HepG2 (cell line): Measurements from ENCODE around the gene CYP26A1. TPM values are rescaled to one million over a fixed set of nuclear protein-coding genes. Genes with fewer than 3 reads are reported as not detected.

Experiments
- ATF4 ChIP-seq, 2 experiments: fragments of 450-650 bp in 1 of 2; sonication (generic) in 1 of 2; formaldehyde crosslinking; IDR thresholded peaks; 2 replicates each; pipeline versions ENCODE4 v1.5.0 to v1.8.0; 2020 to 2022; ENCODE audit warnings: mild to moderate bottlenecking in 1 of 2, missing genetic modification reagents in 1 of 2
- CBX2 ChIP-seq, 2 experiments: fragments of 200-600 bp in 1 of 2; sonication (generic); formaldehyde crosslinking in 1 of 2; IDR thresholded peaks; 2 replicates each; pipeline versions ENCODE4 v1.7.0 to v1.8.1; 2018 to 2022; ENCODE audit warnings: low read depth in 2 of 2, low read length in 1 of 2, mild to moderate bottlenecking in 1 of 2, missing genetic modification reagents in 1 of 2
- CHD4 ChIP-seq: fragments of 200-600 bp; sonication (generic); IDR thresholded peaks from 2 replicates; pipeline ENCODE4 v1.7.0; 2017; ENCODE audit warnings: mild to moderate bottlenecking, low read length, borderline replicate concordance
- ESRRA ChIP-seq: sonication (generic); formaldehyde crosslinking; IDR thresholded peaks from 2 replicates; pipeline ENCODE4 v1.5.1; 2020; ENCODE audit warnings: mild to moderate bottlenecking, low read depth, missing genetic modification reagents
- ETV6 ChIP-seq: sonication (generic); formaldehyde crosslinking; conservative IDR thresholded peaks from 2 replicates; pipeline ENCODE4 v1.4.0; 2020; ENCODE audit warnings: missing genetic modification reagents
- IKZF4 ChIP-seq: sonication (generic); formaldehyde crosslinking; IDR thresholded peaks from 2 replicates; pipeline ENCODE4 v1.5.1; 2020; ENCODE audit warnings: borderline replicate concordance, mild to moderate bottlenecking, low read depth, missing genetic modification reagents; ENCODE audit errors: not compliant biosample characterization
- KLF13 ChIP-seq: sonication (generic); formaldehyde crosslinking; IDR thresholded peaks from 2 replicates; pipeline ENCODE4 v1.4.0; 2020; ENCODE audit warnings: mild to moderate bottlenecking, missing genetic modification reagents
- LBX2 ChIP-seq: sonication (generic); formaldehyde crosslinking; IDR thresholded peaks from 2 replicates; pipeline ENCODE4 v1.5.0; 2020; ENCODE audit warnings: missing genetic modification reagents, mild to moderate bottlenecking, borderline replicate concordance
- MZF1 ChIP-seq: sonication (generic); formaldehyde crosslinking; IDR thresholded peaks from 2 replicates; pipeline ENCODE4 v1.8.1; 2023; ENCODE audit warnings: mild to moderate bottlenecking, missing genetic modification reagents, borderline replicate concordance
- NFKBIZ ChIP-seq: IDR thresholded peaks from 2 replicates; pipeline ENCODE4 v1.6.1; 2018; ENCODE audit warnings: missing genetic modification reagents, missing compliant biosample characterization
- RBM22 ChIP-seq: fragments of 200-400 bp; formaldehyde crosslinking; optimal IDR thresholded peaks from 2 replicates; pipeline ENCODE3; 2017; ENCODE audit warnings: mild to moderate bottlenecking, low read length, moderate library complexity
- RFX3 ChIP-seq: IDR thresholded peaks from 2 replicates; pipeline ENCODE4 v1.6.1; 2016; ENCODE audit warnings: missing biosample characterization, missing genetic modification reagents
- SKI ChIP-seq: fragments of 450-650 bp; IDR thresholded peaks from one replicate; pipeline ENCODE4 v1.6.1; 2018; ENCODE audit warnings: mild to moderate bottlenecking; ENCODE audit not compliant: partially characterized antibody
- SRSF1 ChIP-seq: fragments of 200-400 bp; formaldehyde crosslinking; optimal IDR thresholded peaks from 2 replicates; pipeline ENCODE3; 2017; ENCODE audit warnings: mild to moderate bottlenecking, low read depth, low read length, moderate library complexity
- TOPORS ChIP-seq: sonication (generic); formaldehyde crosslinking; IDR thresholded peaks from 2 replicates; pipeline ENCODE4 v1.8.0; 2023; ENCODE audit warnings: mild to moderate bottlenecking, missing genetic modification reagents
- ZBTB26 ChIP-seq: IDR thresholded peaks from 2 replicates; pipeline ENCODE4 v1.6.1; 2016; ENCODE audit warnings: missing compliant biosample characterization, missing genetic modification reagents, borderline replicate concordance
- ZFAT ChIP-seq: sonication (generic); formaldehyde crosslinking; conservative IDR thresholded peaks from 2 replicates; pipeline ENCODE4 v1.8.1; 2023; ENCODE audit warnings: missing genetic modification reagents, inconsistent platforms
- ZNF10 ChIP-seq: sonication (generic); formaldehyde crosslinking; IDR thresholded peaks from 2 replicates; pipeline ENCODE4 v1.4.0; 2020; ENCODE audit warnings: mild to moderate bottlenecking, low read depth, missing genetic modification reagents, borderline replicate concordance
- ZNF224 ChIP-seq: sonication (generic); formaldehyde crosslinking; IDR thresholded peaks from 2 replicates; pipeline ENCODE4 v1.5.0; 2020; ENCODE audit warnings: mild to moderate bottlenecking, missing genetic modification reagents
- ZNF251 ChIP-seq: sonication (generic); formaldehyde crosslinking; IDR thresholded peaks from 2 replicates; pipeline ENCODE4 v1.9.0; 2021; ENCODE audit warnings: mild to moderate bottlenecking, missing genetic modification reagents
- ZNF264 ChIP-seq: sonication (generic); formaldehyde crosslinking; IDR thresholded peaks from 2 replicates; pipeline ENCODE4 v1.4.0; 2020; ENCODE audit warnings: missing genetic modification reagents
- ZNF780A ChIP-seq: sonication (generic); formaldehyde crosslinking; IDR thresholded peaks from 2 replicates; pipeline ENCODE4 v1.8.0; 2022; ENCODE audit warnings: mild to moderate bottlenecking, missing genetic modification reagents, moderate library complexity
- ZNF878 ChIP-seq: sonication (generic); formaldehyde crosslinking; IDR thresholded peaks from 2 replicates; pipeline ENCODE4 v1.8.1; 2023; ENCODE audit warnings: mild to moderate bottlenecking, missing genetic modification reagents, moderate library complexity
- ZNF891 ChIP-seq: sonication (generic); formaldehyde crosslinking; IDR thresholded peaks from 2 replicates; pipeline ENCODE4 v1.5.0; 2020; ENCODE audit warnings: mild to moderate bottlenecking, missing genetic modification reagents
- ZSCAN25 ChIP-seq: sonication (generic); formaldehyde crosslinking; IDR thresholded peaks from 2 replicates; pipeline ENCODE4 v1.8.0; 2022; ENCODE audit warnings: mild to moderate bottlenecking, missing genetic modification reagents
- polyA plus RNA-seq, 8 experiments: library from polyadenylated mRNA; depleted of rRNA in 3 of 8; stranded (reverse) in 7 of 8; unstranded in 1 of 8; fragments of >200 nt; fragmentation: Illumina TruSeq in 4 of 8; extraction: Trizol in 4 of 8; gene quantifications; 2 replicates each; pipeline versions ENCODE4 v1.2.1 to v1.2.3, GENCODE V29; 2011 to 2016; ENCODE audit warnings: low read depth in 4 of 8, missing spikeins in 1 of 8, mixed read lengths in 1 of 8; ENCODE audit not compliant: insufficient read depth in 1 of 8
- total RNA-seq, 5 experiments: library from RNA; depleted of rRNA; stranded (reverse); fragments of >200 nt; fragmentation: Illumina TruSeq; extraction: Trizol; gene quantifications; 2 replicates each; pipeline ENCODE4 v1.2.3, GENCODE V29; 2016; ENCODE audit warnings: low read depth in 1 of 5
- TF ChIP-seq, protein P1 (sequence below): sonication (generic); formaldehyde crosslinking; IDR thresholded peaks from 2 replicates; pipeline ENCODE4 v1.5.0; 2020; ENCODE audit warnings: missing genetic modification reagents
- TF ChIP-seq, protein P2 (sequence below): IDR thresholded peaks from 2 replicates; pipeline ENCODE4 v1.6.1; 2012; ENCODE audit warnings: low read depth, low read length, improper control_type of control experiment

Gene CYP26A1
- total and polyA plus RNA-seq, 2 of the 13 experiments (the other 11 are each of a cell fraction or from before 2014, with no cell fraction given): 0.15 TPM; not detected in 1

GRCh38 chr10:93106631-93107072 is 33.0 kb downstream of the CYP26A1 start (continued):
- TF ChIP-seq ZNF780A (CRISPR knock-in tag): no peak
- TF ChIP-seq TOPORS (CRISPR knock-in tag): no peak
- no peak for TF ChIP-seq RBM22
- no peak for TF ChIP-seq SRSF1
- TF ChIP-seq IKZF4 (CRISPR knock-in tag): no peak
- no peak for TF ChIP-seq CBX2 (IDR thresholded peaks at IDR 0.05; ENCODE audit: low read depth, low read length)
- TF ChIP-seq CBX2 (CRISPR knock-in tag; IDR thresholded peaks at IDR 0.05; ENCODE audit: low read depth): no peak
- TF ChIP-seq, protein P1, sequence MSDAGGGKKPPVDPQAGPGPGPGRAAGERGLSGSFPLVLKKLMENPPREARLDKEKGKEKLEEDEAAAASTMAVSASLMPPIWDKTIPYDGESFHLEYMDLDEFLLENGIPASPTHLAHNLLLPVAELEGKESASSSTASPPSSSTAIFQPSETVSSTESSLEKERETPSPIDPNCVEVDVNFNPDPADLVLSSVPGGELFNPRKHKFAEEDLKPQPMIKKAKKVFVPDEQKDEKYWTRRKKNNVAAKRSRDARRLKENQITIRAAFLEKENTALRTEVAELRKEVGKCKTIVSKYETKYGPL (CRISPR knock-in tag): no peak
- TF ChIP-seq ETV6 (CRISPR knock-in tag): no peak
- peak; percentile 40; the same call in 1 of the 2 replicates for TF ChIP-seq ESRRA (CRISPR knock-in tag)
- peak; percentile 91 for TF ChIP-seq ZNF264 (CRISPR knock-in tag)
- TF ChIP-seq ZBTB26: no peak
- peak in 1 of 2 experiments; percentile 97; a peak in 2 of 4 replicates for TF ChIP-seq ATF4 (CRISPR knock-in tag; IDR thresholded peaks at IDR 0.05)
- TF ChIP-seq ZNF224 (CRISPR knock-in tag): no peak
- TF ChIP-seq ZNF251 (CRISPR knock-in tag): no peak
- no peak for TF ChIP-seq ZFAT (CRISPR knock-in tag)
- TF ChIP-seq, protein P2, sequence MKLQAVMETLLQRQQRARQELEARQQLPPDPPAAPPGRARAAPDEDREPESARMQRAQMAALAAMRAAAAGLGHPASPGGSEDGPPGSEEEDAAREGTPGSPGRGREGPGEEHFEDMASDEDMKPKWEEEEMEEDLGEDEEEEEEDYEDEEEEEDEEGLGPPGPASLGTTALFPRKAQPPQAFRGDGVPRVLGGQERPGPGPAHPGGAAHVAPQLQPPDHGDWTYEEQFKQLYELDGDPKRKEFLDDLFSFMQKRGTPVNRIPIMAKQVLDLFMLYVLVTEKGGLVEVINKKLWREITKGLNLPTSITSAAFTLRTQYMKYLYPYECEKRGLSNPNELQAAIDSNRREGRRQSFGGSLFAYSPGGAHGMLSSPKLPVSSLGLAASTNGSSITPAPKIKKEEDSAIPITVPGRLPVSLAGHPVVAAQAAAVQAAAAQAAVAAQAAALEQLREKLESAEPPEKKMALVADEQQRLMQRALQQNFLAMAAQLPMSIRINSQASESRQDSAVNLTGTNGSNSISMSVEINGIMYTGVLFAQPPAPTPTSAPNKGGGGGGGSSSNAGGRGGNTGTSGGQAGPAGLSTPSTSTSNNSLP: peak; percentile 58; the same call in 1 of the 2 replicates
- no peak for TF ChIP-seq ZNF10 (CRISPR knock-in tag)
- TF ChIP-seq NFKBIZ: no peak; the same call in 1 of the 2 replicates
- TF ChIP-seq RFX3: no peak
- TF ChIP-seq ZNF891 (CRISPR knock-in tag): no peak
- TF ChIP-seq MZF1: no peak
- peak; percentile 96 for TF ChIP-seq SKI
- no peak for TF ChIP-seq KLF13 (CRISPR knock-in tag)
- no peak for TF ChIP-seq LBX2 (CRISPR knock-in tag)
- TF ChIP-seq ZNF878 (CRISPR knock-in tag): peak; percentile 39; the same call in 1 of the 2 replicates
- TF ChIP-seq ZSCAN25 (CRISPR knock-in tag): no peak
- TF ChIP-seq CHD4: no peak
